Measurements from ENCODE around the gene CSNK1G1. TPM values are rescaled to one million over a fixed set of nuclear protein-coding genes. Genes with fewer than 3 reads are reported as not detected.

The CSNK1G1 gene
- polyA plus RNA-seq, 1 donor from 2014 or later: 15.3 TPM

- Mint-ChIP-seq H3K4me3 (peak overlapping the region in 3 of 4 donors; percentile 25 to 54 (median 30)), H3K4me1 (peaks cover 25 to 46% (median 34%) of the 10 kb centered on the region in 3 donors), H3K27ac (peak overlapping the region; percentile 65 to 90 (median 90)), H3K27me3 (no peaks in the 10 kb centered on the region), H3K36me3 (peaks cover 13% of the 10 kb centered on the region), H3K9me3 (no peaks in the 10 kb centered on the region)
Measured at GRCh38 chr15:64157599-64158125, 198.3 kb downstream of the CSNK1G1 start.

DNA sequence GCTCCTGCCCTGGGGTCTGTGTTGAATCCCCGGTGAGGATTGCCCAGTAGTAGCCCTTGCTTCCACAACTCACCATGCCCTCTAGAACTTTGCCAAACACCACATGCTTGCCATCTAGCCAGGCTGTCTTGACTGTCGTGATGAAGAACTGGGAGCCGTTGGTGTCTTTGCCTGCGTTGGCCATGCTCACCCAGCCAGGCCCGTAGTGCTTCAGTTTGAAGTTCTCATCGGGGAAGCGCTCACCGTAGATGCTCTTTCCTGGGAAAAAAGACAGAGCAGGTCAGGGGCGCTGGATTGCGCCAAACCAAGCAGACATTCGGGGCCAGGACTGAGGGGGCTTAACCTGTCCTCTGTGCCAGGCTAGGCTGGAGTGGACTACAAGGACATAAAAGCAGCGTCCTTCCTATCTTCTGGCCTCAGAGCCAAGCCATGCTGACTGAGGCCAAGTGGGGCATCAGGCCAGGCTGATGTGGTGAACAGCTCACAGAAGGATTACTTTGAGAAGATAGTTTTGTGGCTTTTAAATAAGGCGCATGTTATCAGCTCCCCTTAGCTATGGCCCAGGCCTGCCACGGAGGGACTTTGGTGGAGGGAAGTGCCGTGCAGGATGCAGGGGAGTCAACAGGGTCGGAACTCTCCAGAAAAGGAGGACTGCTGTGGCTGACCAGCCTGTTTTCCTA lies 199.2 kb downstream of the CSNK1G1 start:
- H3K4me1 Mint-ChIP-seq: peaks cover 20 to 42% (median 31%) of the 10 kb centered on the region in 3 donors
- no peaks in the 10 kb centered on the region for H3K9me3 Mint-ChIP-seq
- H3K27ac Mint-ChIP-seq: peak overlapping the region in 2 of 3 donors; percentile 81 to 90
- H3K36me3 Mint-ChIP-seq: peaks cover 10% of the 10 kb centered on the region
- no peaks in the 10 kb centered on the region for H3K27me3 Mint-ChIP-seq
- H3K4me3 Mint-ChIP-seq: peak overlapping the region in 2 of 4 donors; percentile 25 to 32

GRCh38 chr15:64155802-64156651 lies 199.9 kb downstream of the CSNK1G1 start:
- Mint-ChIP-seq H3K27ac (peak overlapping the region; percentile 57 to 90 (median 59)), H3K36me3 (peaks cover 10% of the 10 kb centered on the region), H3K27me3 (no peaks in the 10 kb centered on the region), H3K9me3 (no peaks in the 10 kb centered on the region), H3K4me3 (peak overlapping the region in 2 of 4 donors; percentile 25 to 56), H3K4me1 (peaks cover 18 to 40% (median 30%) of the 10 kb centered on the region in 3 donors)

GRCh38 chr15:64153480-64154367 lies 202.2 kb downstream of the CSNK1G1 start:
- Mint-ChIP-seq H3K4me1 (peaks cover 27 to 44% (median 38%) of the 10 kb centered on the region in 3 donors), H3K27ac (peak overlapping the region; percentile 90 to 95 (median 95)), H3K36me3 (peaks cover 5% of the 10 kb centered on the region), H3K27me3 (no peaks in the 10 kb centered on the region), H3K4me3 (peak overlapping the region; percentile 91 to 99 (median 96)), H3K9me3 (no peaks in the 10 kb centered on the region)

GRCh38 chr15:64152507-64153387 lies 203.2 kb downstream of the CSNK1G1 start:
- H3K27ac Mint-ChIP-seq: peak overlapping the region; percentile 90 to 95 (median 95)

DNA sequence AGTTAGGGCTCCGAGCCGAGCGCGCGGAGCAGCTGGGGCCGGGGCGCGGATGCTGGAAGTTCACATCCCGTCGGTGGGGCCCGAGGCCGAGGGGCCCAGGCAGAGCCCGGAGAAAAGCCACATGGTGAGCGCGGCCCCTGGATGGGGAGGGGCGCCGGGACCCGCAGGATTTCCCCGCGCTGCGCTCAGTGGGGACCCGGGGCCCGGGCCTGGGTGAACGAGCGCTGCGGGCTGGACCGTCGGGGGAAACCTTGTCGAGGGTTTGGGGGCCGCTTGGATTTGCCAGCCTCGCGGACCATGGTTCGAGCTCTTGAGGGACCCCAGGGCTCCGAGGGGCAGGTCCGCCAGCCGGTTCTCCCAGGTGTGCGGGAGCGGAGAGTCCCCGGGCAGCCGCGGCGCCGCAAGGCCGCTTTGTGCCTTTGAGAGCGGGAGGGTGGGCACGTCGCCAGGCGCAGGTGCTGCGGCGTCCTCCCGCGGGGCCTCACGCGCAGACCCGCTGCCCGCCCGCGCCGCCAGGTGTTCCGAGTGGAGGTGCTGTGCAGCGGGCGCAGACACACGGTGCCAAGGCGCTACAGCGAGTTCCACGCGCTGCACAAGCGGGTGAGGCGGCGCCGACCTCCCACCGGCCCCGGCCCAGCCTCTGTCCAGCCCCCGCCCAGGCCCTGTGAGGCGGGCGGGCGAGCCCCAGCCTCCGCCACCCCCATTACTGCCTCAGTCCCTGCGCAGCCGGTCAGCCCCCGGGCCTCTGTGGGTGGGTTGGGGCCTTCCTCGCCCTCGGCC lies 204.1 kb downstream of the CSNK1G1 start, which contains the start of gene SNX22:
TSS of gene SNX22 (plus strand) at position 5 of the 780 bp plus-strand sequence. CDS start at position 50, 45 bp downstream.
- Mint-ChIP-seq H3K4me1 (peaks cover 21 to 28% (median 26%) of the 10 kb centered on the region in 3 donors), H3K27me3 (no peaks in the 10 kb centered on the region), H3K27ac (peak within 1 kb of the TSS; percentile 90 to 95 (median 95)), H3K9me3 (no peaks in the 10 kb centered on the region), H3K36me3 (peaks cover 2% of the 10 kb centered on the region), H3K4me3 (peak within 1 kb of the TSS; percentile 91 to 99 (median 96))

More at GRCh38 chr15:64152507-64153387, 203.2 kb downstream of the CSNK1G1 start:
- Mint-ChIP-seq H3K36me3 (peaks cover 2% of the 10 kb centered on the region), H3K9me3 (no peaks in the 10 kb centered on the region), H3K4me3 (peak overlapping the region; percentile 91 to 99 (median 96)), H3K4me1 (peaks cover 25 to 35% (median 29%) of the 10 kb centered on the region in 3 donors), H3K27me3 (no peaks in the 10 kb centered on the region)

- Mint-ChIP-seq H3K36me3 (peaks cover 2% of the 10 kb centered on the region), H3K4me3 (peak overlapping the region; percentile 82 to 93 (median 88)), H3K4me1 (peaks cover 23 to 26% (median 25%) of the 10 kb centered on the region in 3 donors), H3K9me3 (no peaks in the 10 kb centered on the region), H3K27ac (peak overlapping the region; percentile 81 to 90 (median 84)), H3K27me3 (no peaks in the 10 kb centered on the region)
Measured at GRCh38 chr15:64149893-64150578, 205.9 kb downstream of the CSNK1G1 start.

GRCh38 chr15:64149424-64149823 lies 206.5 kb downstream of the CSNK1G1 start:
- peak overlapping the region in 2 of 4 donors; percentile 82 to 91 for H3K4me3 Mint-ChIP-seq

GRCh38 chr15:64148581-64148980 lies 207.4 kb downstream of the CSNK1G1 start:
- H3K27ac Mint-ChIP-seq: peak overlapping the region in 2 of 3 donors; percentile 0 to 90
- H3K27me3 Mint-ChIP-seq: no peaks in the 10 kb centered on the region

More at GRCh38 chr15:64149424-64149823, 206.5 kb downstream of the CSNK1G1 start:
- Mint-ChIP-seq H3K27me3 (no peaks in the 10 kb centered on the region), H3K36me3 (no peaks in the 10 kb centered on the region), H3K4me1 (peaks cover 27 to 31% (median 30%) of the 10 kb centered on the region in 3 donors), H3K27ac (peak overlapping the region; percentile 81 to 90 (median 84)), H3K9me3 (no peaks in the 10 kb centered on the region)

DNA sequence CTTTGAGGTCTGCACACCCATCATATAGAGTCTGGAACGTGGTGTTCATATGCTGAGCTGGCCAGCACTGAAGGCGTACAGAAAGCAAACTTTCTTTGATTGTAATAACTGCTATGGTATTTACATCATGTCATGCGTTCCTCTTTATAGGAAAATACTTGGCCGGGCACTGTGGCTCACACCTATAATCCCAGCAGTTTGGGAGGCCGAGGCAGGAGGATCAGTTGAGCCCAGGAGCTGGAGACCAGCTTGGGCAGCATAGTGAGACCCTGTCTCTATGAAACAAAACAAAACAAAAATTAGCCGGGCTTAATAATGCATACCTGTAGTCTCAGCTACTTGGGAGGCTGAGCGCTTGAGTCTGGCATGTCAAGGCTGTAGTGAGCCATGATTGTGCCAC lies 207.8 kb downstream of the CSNK1G1 start:
- Mint-ChIP-seq H3K36me3 (no peaks in the 10 kb centered on the region), H3K4me1 (peaks cover 28 to 31% (median 29%) of the 10 kb centered on the region in 3 donors), H3K27me3 (no peaks in the 10 kb centered on the region), H3K9me3 (no peaks in the 10 kb centered on the region), H3K4me3 (peak overlapping the region in 1 of 4 donors; percentile 91), H3K27ac (no peak overlapping the region)

More at GRCh38 chr15:64148581-64148980, 207.4 kb downstream of the CSNK1G1 start:
- peaks cover 28 to 33% (median 31%) of the 10 kb centered on the region in 3 donors for H3K4me1 Mint-ChIP-seq
- no peaks in the 10 kb centered on the region for H3K9me3 Mint-ChIP-seq
- H3K36me3 Mint-ChIP-seq: no peaks in the 10 kb centered on the region
- H3K4me3 Mint-ChIP-seq: peak overlapping the region in 1 of 4 donors; percentile 91

DNA sequence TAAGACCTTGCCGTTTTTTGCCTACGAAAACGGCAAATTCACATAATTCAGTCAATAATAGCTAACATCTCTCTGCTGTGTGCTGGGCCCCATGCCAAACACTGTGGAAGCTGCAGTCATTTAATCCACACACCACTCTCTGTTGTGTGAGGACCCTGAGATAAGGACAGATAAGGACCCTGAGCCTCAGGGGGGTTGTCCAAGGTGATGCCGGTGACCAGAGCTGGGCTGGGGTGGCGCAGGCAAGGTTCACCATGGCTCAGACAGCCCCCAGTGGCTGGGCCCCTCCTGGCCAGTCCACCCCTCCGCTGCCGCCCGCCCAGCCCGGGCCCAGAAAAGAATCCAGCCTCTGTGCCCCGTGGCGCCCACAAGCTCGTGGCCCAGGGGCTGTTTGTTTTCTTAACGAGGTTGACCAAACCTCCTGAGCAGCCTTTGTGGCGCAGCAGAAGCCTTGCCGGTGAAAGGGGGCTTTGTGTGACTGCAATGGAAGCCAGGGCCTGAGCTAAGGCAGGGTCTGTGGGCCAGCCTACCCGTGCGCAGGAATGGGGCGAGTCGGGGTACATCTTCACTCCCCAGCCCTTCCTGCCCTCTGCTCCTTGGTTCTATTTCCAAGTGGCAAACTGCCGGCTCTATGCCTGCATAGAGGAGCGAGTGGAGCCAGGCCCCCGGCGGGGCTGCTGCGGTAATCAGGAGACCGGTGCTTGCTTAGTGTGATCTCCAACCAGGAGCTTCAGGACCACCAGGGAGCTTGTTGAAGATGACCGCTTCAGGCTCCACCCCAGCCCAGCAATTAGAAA lies 208.9 kb downstream of the CSNK1G1 start:
- no peak overlapping the region for H3K4me3 Mint-ChIP-seq
- no peaks in the 10 kb centered on the region for H3K9me3 Mint-ChIP-seq

More for the DNA sequence above, 208.9 kb downstream of the CSNK1G1 start:
- Mint-ChIP-seq H3K27me3 (no peaks in the 10 kb centered on the region), H3K36me3 (no peaks in the 10 kb centered on the region), H3K4me1 (peaks cover 28 to 33% (median 33%) of the 10 kb centered on the region in 3 donors), H3K27ac (no peak overlapping the region)

Measured in IgD-negative memory B cell (primary cell).